SU-DHL-6 (cell line): ENCODE results near the gene NET1.

Source experiments
- EZH2phosphoT487 ChIP-seq: fragments of 200-600 bp; sonication (generic), shearing (Covaris generic); conservative IDR thresholded peaks from 2 replicates; pipeline ENCODE4 v1.6.1; 2018; ENCODE audit warnings: mild to moderate bottlenecking, antibody characterized with exemption, low read length, moderate library complexity, mixed read lengths
- TF ChIP-seq, protein P1 (sequence below): fragments of 200-600 bp; sonication (generic); IDR thresholded peaks from one replicate; pipeline ENCODE4 v1.5.1; 2017; ENCODE audit warnings: antibody characterized with exemption, mild to moderate bottlenecking, low read length, moderate library complexity; ENCODE audit not compliant: insufficient read depth, poor library complexity, severe bottlenecking

DNA sequence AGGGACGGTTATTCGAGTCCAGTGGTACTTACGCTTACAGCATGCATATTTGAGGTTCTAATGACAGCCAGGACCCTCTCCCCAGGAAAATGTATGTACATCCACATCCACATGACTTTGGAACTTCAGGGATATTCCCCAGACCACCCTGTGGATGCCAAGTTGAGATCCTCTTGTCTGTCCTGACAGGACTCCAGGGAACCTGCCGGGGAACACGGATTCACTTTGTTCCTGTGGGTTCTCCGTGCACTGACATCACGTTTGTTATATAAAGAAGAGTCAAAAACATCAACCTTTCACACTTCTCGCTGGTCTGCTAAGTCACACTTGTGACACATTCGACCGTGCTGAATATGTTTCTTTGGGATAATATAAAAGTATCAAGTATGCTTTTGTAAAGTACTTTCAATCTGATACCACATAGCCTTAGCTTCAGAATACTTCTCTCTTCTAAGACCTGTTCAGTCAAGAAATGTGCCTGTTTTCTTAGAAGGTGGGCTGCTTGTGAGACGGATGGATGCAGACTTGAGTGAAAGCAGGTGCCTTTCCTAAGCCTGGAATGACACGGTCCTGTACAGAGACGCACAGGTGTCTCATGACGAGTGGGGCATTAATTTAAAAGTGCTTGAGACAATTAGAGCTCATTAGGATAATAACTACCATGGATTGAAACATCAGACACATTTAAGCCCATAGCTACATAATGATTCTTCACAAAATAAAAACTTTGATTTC lies 48.3 kb downstream of the NET1 start:
- TF ChIP-seq, protein P1, sequence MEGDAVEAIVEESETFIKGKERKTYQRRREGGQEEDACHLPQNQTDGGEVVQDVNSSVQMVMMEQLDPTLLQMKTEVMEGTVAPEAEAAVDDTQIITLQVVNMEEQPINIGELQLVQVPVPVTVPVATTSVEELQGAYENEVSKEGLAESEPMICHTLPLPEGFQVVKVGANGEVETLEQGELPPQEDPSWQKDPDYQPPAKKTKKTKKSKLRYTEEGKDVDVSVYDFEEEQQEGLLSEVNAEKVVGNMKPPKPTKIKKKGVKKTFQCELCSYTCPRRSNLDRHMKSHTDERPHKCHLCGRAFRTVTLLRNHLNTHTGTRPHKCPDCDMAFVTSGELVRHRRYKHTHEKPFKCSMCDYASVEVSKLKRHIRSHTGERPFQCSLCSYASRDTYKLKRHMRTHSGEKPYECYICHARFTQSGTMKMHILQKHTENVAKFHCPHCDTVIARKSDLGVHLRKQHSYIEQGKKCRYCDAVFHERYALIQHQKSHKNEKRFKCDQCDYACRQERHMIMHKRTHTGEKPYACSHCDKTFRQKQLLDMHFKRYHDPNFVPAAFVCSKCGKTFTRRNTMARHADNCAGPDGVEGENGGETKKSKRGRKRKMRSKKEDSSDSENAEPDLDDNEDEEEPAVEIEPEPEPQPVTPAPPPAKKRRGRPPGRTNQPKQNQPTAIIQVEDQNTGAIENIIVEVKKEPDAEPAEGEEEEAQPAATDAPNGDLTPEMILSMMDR, result no peak
- no peak for TF ChIP-seq EZH2phosphoT487
